HepG2 (cell line): ENCODE results near the gene GUCA1A. TPM values are rescaled to one million over a fixed set of nuclear protein-coding genes. Genes with fewer than 3 reads are reported as not detected.

Experiments used
- ADNP ChIP-seq: sonication (generic); formaldehyde crosslinking; IDR thresholded peaks from 2 replicates; pipeline ENCODE4 v1.4.0; 2020; ENCODE audit warnings: missing genetic modification reagents
- AHR ChIP-seq: IDR thresholded peaks from 2 replicates; pipeline ENCODE4 v1.6.1; 2018; ENCODE audit warnings: missing genetic modification reagents, missing compliant biosample characterization
- HINFP ChIP-seq: sonication (generic); formaldehyde crosslinking; IDR thresholded peaks from 2 replicates; pipeline ENCODE4 v1.4.0; 2020; ENCODE audit warnings: low read depth, mild to moderate bottlenecking, missing genetic modification reagents
- ISX ChIP-seq: sonication (generic); formaldehyde crosslinking; conservative IDR thresholded peaks from 2 replicates; pipeline ENCODE4 v1.5.0; 2020; ENCODE audit warnings: missing genetic modification reagents
- KLF6 ChIP-seq: IDR thresholded peaks from 2 replicates; pipeline ENCODE4 v1.8.0; 2016; ENCODE audit warnings: missing biosample characterization, missing genetic modification reagents
- MAFG ChIP-seq: sonication (generic); formaldehyde crosslinking; IDR thresholded peaks from 2 replicates; pipeline ENCODE4 v1.5.1; 2020; ENCODE audit warnings: mild to moderate bottlenecking, missing genetic modification reagents
- MNT ChIP-seq: fragments of 450-650 bp; IDR thresholded peaks from 2 replicates; pipeline ENCODE4 v1.6.1; 2016
- MYPOP ChIP-seq: sonication (generic); formaldehyde crosslinking; IDR thresholded peaks from 2 replicates; pipeline ENCODE4 v1.8.1; 2023; ENCODE audit warnings: mild to moderate bottlenecking, moderate library complexity, missing genetic modification reagents
- NR2C2 ChIP-seq: sonication (generic); formaldehyde crosslinking; IDR thresholded peaks from 2 replicates; pipeline ENCODE4 v1.4.0; 2020; ENCODE audit warnings: missing genetic modification reagents, mild to moderate bottlenecking, moderate library complexity, borderline replicate concordance
- PBX2 ChIP-seq: IDR thresholded peaks from 2 replicates; pipeline ENCODE4 v1.6.1; 2016; ENCODE audit warnings: control low read depth
- SPEN ChIP-seq: sonication (generic); formaldehyde crosslinking; IDR thresholded peaks from 2 replicates; pipeline ENCODE4 v1.5.1; 2020; ENCODE audit warnings: low read depth, mild to moderate bottlenecking, missing genetic modification reagents
- SRSF4 ChIP-seq: fragments of 200-400 bp; formaldehyde crosslinking; IDR thresholded peaks from one replicate; pipeline ENCODE4 v1.6.1; 2018; ENCODE audit warnings: mild to moderate bottlenecking, low read depth, low read length, moderate library complexity; ENCODE audit not compliant: poor library complexity, severe bottlenecking
- STAT6 ChIP-seq: sonication (generic); formaldehyde crosslinking; IDR thresholded peaks from 2 replicates; pipeline ENCODE4 v1.4.0; 2020; ENCODE audit warnings: missing genetic modification reagents, mild to moderate bottlenecking, borderline replicate concordance
- TRIM24 ChIP-seq: sonication (generic); formaldehyde crosslinking; IDR thresholded peaks from 2 replicates; pipeline ENCODE4 v1.8.0; 2022; ENCODE audit warnings: mild to moderate bottlenecking, missing genetic modification reagents
- U2AF1 ChIP-seq: fragments of 200-400 bp; formaldehyde crosslinking; optimal IDR thresholded peaks from 2 replicates; pipeline ENCODE3; 2017; ENCODE audit warnings: mild to moderate bottlenecking, low read depth, low read length
- ZBTB21 ChIP-seq: sonication (generic); formaldehyde crosslinking; IDR thresholded peaks from 2 replicates; pipeline ENCODE4 v1.4.0; 2020; ENCODE audit warnings: missing genetic modification reagents
- ZMYM3 ChIP-seq: sonication (generic); formaldehyde crosslinking; IDR thresholded peaks from 2 replicates; pipeline ENCODE4 v1.5.1; 2020; ENCODE audit warnings: mild to moderate bottlenecking, missing genetic modification reagents
- ZNF354B ChIP-seq: sonication (generic); formaldehyde crosslinking; IDR thresholded peaks from 2 replicates; pipeline ENCODE4 v1.8.0; 2022; ENCODE audit warnings: mild to moderate bottlenecking, missing genetic modification reagents
- ZNF605 ChIP-seq: sonication (generic); formaldehyde crosslinking; IDR thresholded peaks from 2 replicates; pipeline ENCODE4 v1.8.0; 2022; ENCODE audit warnings: mild to moderate bottlenecking, missing genetic modification reagents
- ZUFSP ChIP-seq: sonication (generic); formaldehyde crosslinking; IDR thresholded peaks from 2 replicates; pipeline ENCODE4 v1.9.0; 2021; ENCODE audit warnings: missing genetic modification reagents, mild to moderate bottlenecking, borderline replicate concordance
- polyA plus RNA-seq, 8 experiments: library from polyadenylated mRNA; depleted of rRNA in 3 of 8; stranded (reverse) in 7 of 8; unstranded in 1 of 8; fragments of >200 nt; fragmentation: Illumina TruSeq in 4 of 8; extraction: Trizol in 4 of 8; gene quantifications; 2 replicates each; pipeline versions ENCODE4 v1.2.1 to v1.2.3, GENCODE V29; 2011 to 2016; ENCODE audit warnings: low read depth in 4 of 8, missing spikeins in 1 of 8, mixed read lengths in 1 of 8; ENCODE audit not compliant: insufficient read depth in 1 of 8
- total RNA-seq, 5 experiments: library from RNA; depleted of rRNA; stranded (reverse); fragments of >200 nt; fragmentation: Illumina TruSeq; extraction: Trizol; gene quantifications; 2 replicates each; pipeline ENCODE4 v1.2.3, GENCODE V29; 2016; ENCODE audit warnings: low read depth in 1 of 5

GUCA1A gene
- total and polyA plus RNA-seq, 2 of the 13 experiments (the other 11 are each of a cell fraction or from before 2014, with no cell fraction given) = not detected

- TF ChIP-seq ZUFSP (CRISPR knock-in tag) = no peak
- no peak for TF ChIP-seq ADNP (CRISPR knock-in tag)
- TF ChIP-seq KLF6 (CRISPR knock-in tag) = no peak
- TF ChIP-seq ISX (CRISPR knock-in tag) = no peak
- no peak for TF ChIP-seq MNT
- no peak for TF ChIP-seq ZMYM3 (CRISPR knock-in tag)
- TF ChIP-seq PBX2 (CRISPR knock-in tag) = no peak
- TF ChIP-seq TRIM24 (CRISPR knock-in tag) = no peak
- TF ChIP-seq SRSF4 = no peak
- TF ChIP-seq U2AF1 = no peak
- TF ChIP-seq ZNF605 = no peak
- TF ChIP-seq AHR (CRISPR knock-in tag) = no peak
- no peak for TF ChIP-seq HINFP (CRISPR knock-in tag)
- no peak for TF ChIP-seq NR2C2
- no peak for TF ChIP-seq ZBTB21 (CRISPR knock-in tag)
- TF ChIP-seq MAFG (CRISPR knock-in tag) = no peak
- no peak for TF ChIP-seq SPEN (CRISPR knock-in tag)
- no peak for TF ChIP-seq MYPOP
- 0 out of 2 replicates have a peak, but pooled peaks have one; percentile 60 for TF ChIP-seq ZNF354B
- no peak for TF ChIP-seq STAT6
These were observed 30.9 kb upstream of the GUCA1A start, which contains the start of gene C6orf132 (continued) for GRCh38 chr6:42142118-42142835.
